Psoas muscle (tissue), 8 donors: ENCODE measurements around the gene NKX6-2. TPM values are rescaled to one million over a fixed set of nuclear protein-coding genes. Genes with fewer than 3 reads are reported as not detected.

Source experiments
- ATAC-seq, 4 donors: fragments of 200-7000 bp; cut with Tn5 transposase; one replicate each; pipeline ENCODE4 v1.9.1; 2020; ENCODE audit warnings: moderate library complexity in 3 of 4, mild to moderate bottlenecking in 2 of 4
- DNase-seq, 2 donors: peaks; one replicate each; pipeline ENCODE4 v3.0.0-alpha.2; 2020
- H3K27ac ChIP-seq: fragments of 200-600 bp; one replicate; pipeline ENCODE4 v1.8.0; 2022
- H3K27me3 ChIP-seq, 3 donors: fragments of 200-600 bp in 1 of 3; one replicate each; pipeline versions ENCODE4 v1.6.1 to v1.8.0; 2013 to 2022; ENCODE audit warnings: low read length in 2 of 3, mild to moderate bottlenecking in 2 of 3, moderate library complexity in 1 of 3; ENCODE audit not compliant: insufficient read depth in 3 of 3
- H3K36me3 ChIP-seq, 2 donors: fragments of 200-600 bp in 1 of 2; one replicate each; pipeline versions ENCODE4 v1.6.1 to v1.8.0; 2013 to 2022; ENCODE audit warnings: low read depth in 1 of 2, mild to moderate bottlenecking in 1 of 2, moderate library complexity in 1 of 2; ENCODE audit not compliant: insufficient read depth in 1 of 2
- H3K4me1 ChIP-seq: fragments of 200-600 bp; one replicate; pipeline ENCODE4 v1.8.0; 2022
- H3K4me3 ChIP-seq: fragments of 200-600 bp; one replicate; pipeline ENCODE4 v1.8.0; 2022; ENCODE audit warnings: mild to moderate bottlenecking
- H3K9me3 ChIP-seq: fragments of 200-600 bp; one replicate; pipeline ENCODE4 v1.8.0; 2022
- CTCF ChIP-seq: fragments of 200-600 bp; IDR thresholded peaks from one replicate; pipeline ENCODE4 v1.8.0; 2022; ENCODE audit warnings: antibody characterized with exemption
- WGBS, 3 donors: extraction: QIAGEN DNeasy Blood & Tissue Kit; methylation state at CpG; one replicate each; pipeline versions ENCODE4 v1.1.6 to v1.1.7; 2013; 5-methylcytosine and 5-hydroxymethylcytosine counted together
- intact Hi-C, 2 donors: fragments of 100-400 bp; cut with DNase I; formaldehyde crosslinking; loops; one replicate each; pipeline versions ENCODE4 v1.11.0 to v1.14.2; 2022
- polyA plus RNA-seq, 3 donors: library from polyadenylated mRNA; stranded (reverse); fragments of 200-250 nt; gene quantifications; one replicate each; pipeline ENCODE4 v1.2.3, GENCODE V29; 2013
- total RNA-seq, 4 donors: library from RNA; stranded (reverse); fragmentation: NEBNext Ultra II Directional in 2 of 4; extraction: Animal tissue kit (Norgen Biotek cat#: 25700) in 2 of 4; gene quantifications; one replicate each; pipeline versions ENCODE4 v1.2.1 to v1.2.4, GENCODE V29; 2021 to 2023
- donor health status: healthy with polysubstance abuse.
- donor health status: DM: no; HTN: no; CAD: no; lungs with moderate emphysema.
- donor health status: Bipolar disorder and iron deficiency.
- donor health status: healthy.
- donor health status: DM: yes; HTN: yes; CAD: no.
- donor health status: DM: no; HTN: no; CAD: no.
- donor health status: DM: no; HTN: no; CAD: no.
- donor health status: DM: yes; HTN: yes; CAD: no.

Gene NKX6-2
- total and polyA plus RNA-seq, 7 donors, result not detected

GRCh38 chr10:132761395-132762060 is 24.4 kb downstream of the NKX6-2 start:
- no peaks in the 10 kb centered on the region for H3K9me3 ChIP-seq
- H3K4me1 ChIP-seq, result no peaks in the 10 kb centered on the region
- DNase-seq (no peak), ATAC-seq (no peak)
- H3K27ac ChIP-seq, result no peak overlapping the region
- H3K27me3 ChIP-seq, result no peaks in the 10 kb centered on the region
- WGBS, 3 donors, result 95 to 97% (median 97%) methylated on average over 11 of the region's 11 CpGs
- TF ChIP-seq CTCF, result no peak
- H3K4me3 ChIP-seq, result no peak overlapping the region
- intact Hi-C loops, result no loop called here
- H3K36me3 ChIP-seq, result peaks cover 0 to 32% of the 10 kb centered on the region in 2 donors

- intact Hi-C loops, result no loop called here
These were observed 27.1 kb downstream of the NKX6-2 start for GRCh38 chr10:132758865-132759264.

GRCh38 chr10:132757171-132757570 is 28.8 kb downstream of the NKX6-2 start:
- no peak for ATAC-seq
- H3K4me1 ChIP-seq, result no peaks in the 10 kb centered on the region
- WGBS, 3 donors, result 97 to 98% (median 98%) methylated on average over 27 of the region's 27 CpGs
- no peaks in the 10 kb centered on the region for H3K27me3 ChIP-seq
- H3K36me3 ChIP-seq, result peaks cover 0 to 55% of the 10 kb centered on the region in 2 donors
- DNase-seq, result no peak
- TF ChIP-seq CTCF, result no peak
- H3K27ac ChIP-seq, result no peak overlapping the region
- intact Hi-C loops, result no loop called here
- H3K9me3 ChIP-seq, result no peaks in the 10 kb centered on the region
- H3K4me3 ChIP-seq, result no peak overlapping the region

More at GRCh38 chr10:132758865-132759264, 27.1 kb downstream of the NKX6-2 start:
- H3K4me1 ChIP-seq, result no peaks in the 10 kb centered on the region
- H3K4me3 ChIP-seq, result no peak overlapping the region
- H3K27ac ChIP-seq, result no peak overlapping the region
- H3K36me3 ChIP-seq, result peaks cover 0 to 45% of the 10 kb centered on the region in 2 donors
- no peak for TF ChIP-seq CTCF
- DNase-seq (no peak), ATAC-seq (no peak)
- WGBS, 3 donors, result 95 to 98% (median 95%) methylated on average over 14 of the region's 14 CpGs
- no peaks in the 10 kb centered on the region for H3K9me3 ChIP-seq
- H3K27me3 ChIP-seq, result no peaks in the 10 kb centered on the region

- no peaks in the 10 kb centered on the region for H3K9me3 ChIP-seq
- TF ChIP-seq CTCF, result no peak
- ATAC-seq (no peak), DNase-seq (no peak)
- WGBS, 3 donors, result 98 to 99% (median 98%) methylated on average over 14 of the region's 14 CpGs
- H3K4me1 ChIP-seq, result no peaks in the 10 kb centered on the region
- no peak overlapping the region for H3K27ac ChIP-seq
- peaks cover 0 to 55% of the 10 kb centered on the region in 2 donors for H3K36me3 ChIP-seq
- H3K4me3 ChIP-seq, result no peak overlapping the region
- H3K27me3 ChIP-seq, result no peaks in the 10 kb centered on the region
- intact Hi-C loops, result no loop called here
These were observed 29.4 kb downstream of the NKX6-2 start for GRCh38 chr10:132756591-132756990.
